ENCODE measurements around the gene AGXT.

The AGXT gene

DNA sequence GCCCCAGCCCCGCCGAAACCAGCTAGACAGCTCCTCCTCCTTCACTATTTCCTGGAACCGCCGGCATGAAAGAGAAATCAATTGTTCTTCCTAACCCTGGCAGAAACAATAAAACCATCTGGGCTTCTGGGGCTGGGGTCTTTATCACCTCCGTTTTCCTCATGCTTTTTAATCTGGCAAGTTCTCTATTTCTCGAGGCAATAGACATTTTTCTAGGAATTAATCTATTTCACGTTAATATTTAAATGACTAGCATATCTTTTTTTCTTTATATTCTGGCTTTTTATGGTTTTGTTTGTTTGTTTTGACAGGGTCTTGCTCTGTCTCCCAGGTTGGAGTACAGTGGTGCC, 47.2 kb upstream of the AGXT start:
- H4K20me1 ChIP-seq (ENCODE audit: insufficient read depth): no peaks in the 10 kb centered on the region
- no peaks in the 10 kb centered on the region for H3K36me3 ChIP-seq (ENCODE audit: insufficient read depth)
- no peak overlapping the region for H3K4me2 ChIP-seq
- H3K4me3 ChIP-seq (IDR thresholded peaks at IDR 0.05; ENCODE audit: insufficient read depth, low read depth, low read length): no peak overlapping the region
- H3K4me1 ChIP-seq (ENCODE audit: low read depth, poor library complexity, severe bottlenecking): no peaks in the 10 kb centered on the region
- TF ChIP-seq CTCF (conservative IDR thresholded peaks at IDR 0.05; ENCODE audit: low read depth, low read length): no peak
- no peak overlapping the region for H3K27ac ChIP-seq
- no peak overlapping the region for H3K9ac ChIP-seq
- no peaks in the 10 kb centered on the region for H3K79me2 ChIP-seq (ENCODE audit: insufficient read depth, low read depth)
- no peak overlapping the region for H2AFZ ChIP-seq (ENCODE audit: low read depth)
- H3K27me3 ChIP-seq (ENCODE audit: insufficient read depth, low read depth): peaks cover 32% of the 10 kb centered on the region; the same call in 1 of the 2 replicates

- H3K4me1 ChIP-seq (ENCODE audit: low read depth, poor library complexity, severe bottlenecking): no peaks in the 10 kb centered on the region
- H3K4me3 ChIP-seq (IDR thresholded peaks at IDR 0.05; ENCODE audit: insufficient read depth, low read depth, low read length): no peak overlapping the region
- no peaks in the 10 kb centered on the region for H4K20me1 ChIP-seq (ENCODE audit: insufficient read depth)
- no peaks in the 10 kb centered on the region for H3K79me2 ChIP-seq (ENCODE audit: insufficient read depth, low read depth)
- no peak overlapping the region for H2AFZ ChIP-seq (ENCODE audit: low read depth)
- no peak overlapping the region for H3K9ac ChIP-seq
- H3K27ac ChIP-seq: no peak overlapping the region
- H3K4me2 ChIP-seq: no peak overlapping the region
- H3K36me3 ChIP-seq (ENCODE audit: insufficient read depth): no peaks in the 10 kb centered on the region
- peaks cover 38% of the 10 kb centered on the region; the same call in 1 of the 2 replicates for H3K27me3 ChIP-seq (ENCODE audit: insufficient read depth, low read depth)
- TF ChIP-seq CTCF (conservative IDR thresholded peaks at IDR 0.05; ENCODE audit: low read depth, low read length): no peak
Observed at GRCh38 chr2:240822280-240822847, 46.3 kb upstream of the AGXT start.

GRCh38 chr2:240823449-240824336, 44.9 kb upstream of the AGXT start:
- H3K4me2 ChIP-seq: no peak overlapping the region
- no peak for TF ChIP-seq CTCF (conservative IDR thresholded peaks at IDR 0.05; ENCODE audit: low read depth, low read length)
- H3K79me2 ChIP-seq (ENCODE audit: insufficient read depth, low read depth): no peaks in the 10 kb centered on the region
- H3K9ac ChIP-seq: no peak overlapping the region
- H3K27ac ChIP-seq: no peak overlapping the region
- no peak overlapping the region for H2AFZ ChIP-seq (ENCODE audit: low read depth)
- H3K4me1 ChIP-seq (ENCODE audit: low read depth, poor library complexity, severe bottlenecking): no peaks in the 10 kb centered on the region
- H4K20me1 ChIP-seq (ENCODE audit: insufficient read depth): no peaks in the 10 kb centered on the region
- peaks cover 42% of the 10 kb centered on the region; the same call in 1 of the 2 replicates for H3K27me3 ChIP-seq (ENCODE audit: insufficient read depth, low read depth)
- no peaks in the 10 kb centered on the region for H3K36me3 ChIP-seq (ENCODE audit: insufficient read depth)
- H3K4me3 ChIP-seq (IDR thresholded peaks at IDR 0.05; ENCODE audit: insufficient read depth, low read depth, low read length): no peak overlapping the region

DNA sequence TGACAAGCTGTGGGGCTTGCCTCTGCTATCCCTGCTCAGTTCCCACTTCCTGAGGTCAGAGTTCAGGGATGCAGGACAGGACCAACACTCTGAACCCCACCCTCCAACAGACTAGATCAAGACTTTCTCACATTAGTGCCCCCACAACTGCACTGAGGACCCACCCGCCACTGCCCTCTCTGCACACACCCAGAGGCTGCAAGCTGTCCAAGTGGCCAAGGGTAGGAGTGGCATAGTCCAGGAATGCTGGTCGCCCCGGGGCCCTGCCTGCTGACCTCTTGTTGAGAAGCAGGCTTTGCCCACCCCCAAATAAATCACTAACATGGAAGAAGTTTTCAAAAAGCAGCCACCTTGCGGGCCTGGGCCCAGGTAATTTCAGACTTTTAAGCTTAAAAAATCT, 43.1 kb upstream of the AGXT start:
- Histone ChIP-seq H3K9ac (no peak overlapping the region), H3K79me2 (ENCODE audit: insufficient read depth, low read depth) (no peaks in the 10 kb centered on the region), H3K4me3 (IDR thresholded peaks at IDR 0.05; ENCODE audit: insufficient read depth, low read depth, low read length) (no peak overlapping the region), H2AFZ (ENCODE audit: low read depth) (no peak overlapping the region), H3K4me1 (ENCODE audit: low read depth, poor library complexity, severe bottlenecking) (no peaks in the 10 kb centered on the region), H3K27me3 (ENCODE audit: insufficient read depth, low read depth) (peaks cover 56% of the 10 kb centered on the region), H4K20me1 (ENCODE audit: insufficient read depth) (no peaks in the 10 kb centered on the region), H3K27ac (no peak overlapping the region), H3K4me2 (no peak overlapping the region), H3K36me3 (ENCODE audit: insufficient read depth) (no peaks in the 10 kb centered on the region)
- TF ChIP-seq CTCF (conservative IDR thresholded peaks at IDR 0.05; ENCODE audit: low read depth, low read length): no peak

Data from KMS-11 (cell line).